Stimulated activated CD4-positive, alpha-beta T cell treated with anti-CD3 and anti-CD28 coated beads, Interleukin-4, amount 100 ng/mL, for 1 hour (primary cell): ENCODE results near the gene SNAP23.
A peak's percentile ranks its signal among the peaks of the same experiment; 100 is the strongest.

Experiments
- DNase-seq: peaks from one replicate; pipeline ENCODE4 v3.0.0-alpha.2; 2020

SNAP23 gene

GRCh38 chr15:42495361-42496212, at the start of gene SNAP23:
Gene SNAP23 (plus strand): TSS chr15:42495634. CDS start chr15:42511847, 16,213 bp downstream.
- DNase-seq, result peak; percentile 76

GRCh38 chr15:42447599-42447998, 47.8 kb upstream of the SNAP23 start:
- DNase-seq, result no peak

DNA sequence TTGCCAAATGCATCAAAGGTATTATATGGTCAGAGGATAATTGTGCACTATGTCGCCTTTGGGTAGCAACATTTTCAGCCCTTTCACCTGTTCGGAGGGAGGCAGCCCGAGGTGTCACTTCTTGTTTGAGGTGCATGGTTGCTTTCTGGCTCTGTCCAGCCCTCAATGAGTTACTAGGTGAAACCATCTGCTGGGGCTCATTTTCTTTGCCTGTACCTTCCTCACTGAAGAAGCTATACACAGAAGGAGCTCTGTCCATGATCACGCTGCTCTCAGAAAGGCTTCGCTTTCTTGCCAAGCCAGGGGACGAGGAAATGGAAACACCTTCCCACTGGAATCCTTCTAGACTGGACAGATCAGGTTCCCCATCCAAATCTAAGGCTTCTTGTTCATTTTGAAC, 47.2 kb upstream of the SNAP23 start:
- no peak for DNase-seq

- no peak for DNase-seq
These were observed 45.5 kb upstream of the SNAP23 start for GRCh38 chr15:42449770-42450424.

DNA sequence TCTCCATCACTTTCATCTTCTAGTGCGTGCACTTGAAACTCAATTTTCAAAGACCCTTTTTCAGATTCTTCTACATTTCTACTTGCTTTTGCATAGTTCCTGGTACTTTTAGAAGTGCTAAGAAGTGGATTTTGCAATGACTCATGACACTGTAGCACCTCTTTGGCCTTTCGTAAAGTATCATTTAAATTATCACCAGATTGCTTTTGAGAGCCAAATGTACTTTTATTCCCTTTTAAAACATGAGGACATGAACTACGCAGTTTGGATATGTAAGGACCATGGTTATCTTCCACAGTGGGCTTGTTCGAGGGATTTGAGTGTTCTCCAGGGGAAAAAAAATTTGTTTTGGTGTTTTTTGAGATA, 45.0 kb upstream of the SNAP23 start:
- no peak for DNase-seq

GRCh38 chr15:42453826-42454225, 41.6 kb upstream of the SNAP23 start:
- DNase-seq, result no peak

DNA sequence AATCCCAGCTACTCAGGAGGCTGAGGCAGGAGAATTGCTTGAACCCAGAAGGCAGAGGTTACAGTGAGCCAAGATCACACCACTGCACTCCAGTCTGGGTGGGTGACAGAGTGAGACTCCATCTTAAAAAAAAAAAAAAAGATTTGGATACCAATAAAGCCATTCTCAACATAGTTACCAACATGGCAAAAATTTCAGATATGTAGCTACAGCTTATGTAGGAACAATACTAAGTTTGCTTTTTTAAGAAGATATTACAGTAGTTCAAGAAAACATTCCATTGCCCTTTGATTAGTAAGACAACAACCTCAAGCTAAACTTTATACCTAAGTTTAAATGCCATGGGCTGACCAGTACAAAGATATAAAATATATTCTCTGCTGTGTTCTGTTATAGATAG, 38.9 kb upstream of the SNAP23 start:
- no peak for DNase-seq

GRCh38 chr15:42456971-42457370, 38.5 kb upstream of the SNAP23 start:
- no peak for DNase-seq

- no peak for DNase-seq
These were observed 37.7 kb upstream of the SNAP23 start for GRCh38 chr15:42457445-42458442.

DNA sequence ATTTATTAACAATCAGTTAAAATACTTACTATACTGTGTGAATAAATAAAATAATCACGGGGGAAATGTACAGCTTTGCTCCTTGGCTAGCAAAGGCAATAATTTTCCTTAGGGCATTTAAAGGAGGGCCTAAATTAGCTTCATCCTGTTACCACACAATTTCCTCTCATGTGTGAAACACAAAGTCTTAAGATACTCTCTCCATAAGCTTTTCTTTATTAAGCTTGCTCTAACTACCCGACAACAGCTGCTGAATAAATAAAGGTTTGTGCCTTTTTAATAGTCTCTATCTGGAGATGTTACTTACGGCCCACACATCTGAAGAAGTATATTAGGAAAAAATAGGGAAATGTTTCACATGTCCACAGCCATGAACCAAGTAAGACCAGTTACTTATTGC, 34.2 kb upstream of the SNAP23 start:
- DNase-seq, result no peak

- no peak for DNase-seq
These were observed 29.7 kb upstream of the SNAP23 start for GRCh38 chr15:42465520-42466259.

DNA sequence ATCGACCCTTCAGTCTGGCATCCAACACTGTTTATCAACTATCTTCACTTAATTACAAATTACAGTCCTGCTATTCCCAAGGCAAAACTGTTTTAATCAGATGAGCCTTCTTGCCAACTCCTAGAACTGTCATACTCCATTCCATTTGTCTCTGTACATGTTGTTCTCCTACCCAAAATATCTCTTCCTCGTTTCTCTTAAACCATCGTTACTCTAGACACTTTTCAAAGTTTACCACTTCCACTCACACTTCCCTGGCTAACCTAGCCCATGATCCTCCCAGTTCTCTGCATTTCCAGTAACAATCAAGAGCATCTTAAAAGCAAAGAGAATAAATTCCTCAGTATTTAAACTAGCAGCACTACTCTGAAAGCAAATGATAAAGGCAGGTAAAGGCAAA, 24.4 kb upstream of the SNAP23 start:
- DNase-seq, result no peak

DNA sequence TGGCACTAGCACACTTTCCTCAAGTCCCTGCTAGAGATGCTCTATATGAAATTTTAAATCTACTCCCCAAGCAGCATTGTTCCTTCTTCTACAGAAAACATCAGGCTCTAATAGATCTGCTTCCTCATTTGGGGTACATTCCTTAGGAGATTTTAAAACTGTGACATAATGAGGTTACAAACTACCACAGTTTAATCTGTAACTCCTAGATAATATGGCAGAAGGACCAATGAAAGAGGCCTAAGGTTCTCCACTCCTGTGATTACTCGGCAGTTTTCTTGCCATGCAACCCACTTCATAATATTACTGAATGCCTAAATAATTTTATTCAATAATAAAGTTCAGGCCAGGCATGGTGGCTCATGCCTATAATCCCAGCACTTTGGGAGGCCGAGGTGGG, 20.6 kb upstream of the SNAP23 start:
- DNase-seq, result no peak

- no peak for DNase-seq
These were observed 12.7 kb upstream of the SNAP23 start for GRCh38 chr15:42482701-42483100.

DNA sequence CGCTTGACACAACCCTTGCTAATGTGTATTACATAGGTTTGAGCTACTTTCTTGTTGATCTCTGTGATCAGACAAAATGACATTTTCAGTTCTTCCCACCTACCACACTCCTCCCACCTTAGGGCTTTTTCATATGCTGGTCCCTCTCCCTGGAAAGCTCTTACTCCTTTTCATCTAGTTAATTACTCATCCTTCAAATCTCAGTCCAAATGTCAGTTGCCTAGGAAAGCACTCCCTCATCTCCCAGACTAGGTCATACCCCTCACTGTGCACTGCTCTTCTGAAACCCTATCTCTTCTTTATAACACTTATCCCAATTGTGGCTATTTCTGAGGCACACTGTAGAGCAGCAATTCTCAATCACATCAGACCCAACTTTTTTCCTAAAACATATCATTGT, 11.8 kb upstream of the SNAP23 start:
- DNase-seq, result no peak

DNA sequence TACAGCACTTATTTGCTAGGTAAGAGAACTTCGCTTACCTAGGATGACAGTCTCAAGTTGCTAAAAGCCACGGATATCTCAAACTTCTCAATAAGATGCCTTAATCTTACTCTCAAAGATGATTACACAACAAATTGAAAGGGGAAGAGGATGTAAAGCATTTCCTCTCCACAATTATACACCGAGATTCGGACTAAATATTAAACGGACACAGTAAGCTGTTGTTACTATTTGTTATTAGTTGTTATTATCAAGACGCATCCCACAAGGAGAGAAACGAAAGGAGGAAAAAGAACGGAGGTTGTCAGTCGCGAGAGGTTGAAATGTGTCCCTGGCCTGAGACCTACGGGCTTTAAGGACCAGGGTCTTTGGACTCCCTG, 5.2 kb upstream of the SNAP23 start:
- no peak for DNase-seq

DNA sequence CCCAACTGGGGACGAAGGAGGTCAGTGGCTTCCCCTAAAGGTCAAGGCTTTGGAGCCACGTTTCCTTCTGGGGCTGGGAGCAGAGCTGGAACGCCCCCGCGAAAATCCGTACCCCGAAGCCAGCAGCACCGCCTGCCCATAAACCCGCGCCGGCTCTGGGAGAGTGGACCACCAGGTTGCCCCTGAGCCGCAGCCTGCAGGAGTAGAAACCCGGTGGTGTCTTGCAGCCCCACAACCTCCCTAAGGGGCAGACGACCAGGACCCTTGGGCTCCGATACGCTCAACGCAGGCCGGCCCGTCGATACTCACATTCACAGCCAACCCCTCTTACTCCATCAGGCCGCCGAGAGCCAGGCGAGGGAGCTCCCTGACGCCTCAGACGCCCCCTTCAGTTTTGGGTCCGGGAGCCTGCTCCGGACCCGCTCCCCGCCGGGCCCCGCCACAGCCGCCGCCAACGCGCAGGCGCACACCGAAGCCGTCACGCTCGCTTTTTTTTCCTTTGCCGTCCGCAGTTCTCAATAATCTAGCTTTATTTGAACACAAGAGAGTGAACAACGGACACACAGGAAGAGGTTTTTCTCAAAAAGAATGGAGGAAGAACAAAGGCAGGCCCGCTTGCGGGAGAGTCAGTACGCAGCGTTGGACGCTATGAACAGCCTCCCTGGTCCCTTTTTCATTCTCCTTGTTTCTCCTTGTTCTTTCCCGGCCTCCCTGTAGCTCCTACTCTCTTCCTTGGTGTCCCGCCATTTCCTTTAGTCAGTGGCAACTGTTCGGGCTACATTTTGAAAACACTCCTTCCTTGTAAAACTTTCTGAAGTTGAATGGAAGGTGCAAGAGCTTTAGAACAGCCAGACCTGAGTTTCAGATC, 4.5 kb upstream of the SNAP23 start, which contains the start of gene ZNF106:
TSS of gene ZNF106 (minus strand) at position 471 of the 868 bp plus-strand sequence. CDS start 18,852 bp downstream, outside the sequence.
- DNase-seq, result peak; percentile 84

DNA sequence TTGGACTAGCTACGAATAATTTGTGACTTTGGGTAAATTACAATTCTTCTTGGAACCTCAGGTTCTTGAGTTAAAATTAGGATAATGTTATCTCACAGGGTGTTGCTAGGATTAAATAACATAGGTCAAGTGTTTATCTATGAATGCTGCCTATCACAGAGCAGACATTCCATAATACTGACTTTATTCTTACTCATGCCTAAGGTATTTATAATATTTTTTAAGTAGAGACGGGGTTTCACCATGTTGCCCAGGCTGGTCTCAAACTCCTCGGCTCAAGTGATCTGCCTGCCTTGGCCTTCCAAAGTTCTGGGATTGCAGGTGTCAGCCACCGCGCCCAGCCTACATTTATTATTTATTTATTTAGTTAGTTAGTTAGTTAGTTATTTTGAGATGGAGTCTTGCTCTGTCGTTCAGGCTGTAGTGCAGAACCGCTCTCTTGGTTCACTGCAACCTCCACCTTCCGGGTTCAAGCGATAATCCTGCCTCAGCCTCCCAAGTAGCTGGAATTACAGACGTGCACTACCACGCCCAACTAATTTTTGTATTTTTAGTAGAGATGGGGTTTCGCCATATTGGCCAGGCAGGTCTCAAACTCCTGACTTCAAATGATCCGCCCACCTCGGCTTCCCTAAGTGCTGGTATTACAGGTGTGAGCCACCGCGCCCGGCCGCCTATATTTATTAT, 3.8 kb upstream of the SNAP23 start:
- DNase-seq, result no peak

- no peak for DNase-seq
These were observed 1.8 kb upstream of the SNAP23 start for GRCh38 chr15:42493679-42494078.

- no peak for DNase-seq
These were observed 455 bp upstream of the SNAP23 start for GRCh38 chr15:42494998-42495360.
